ENCODE measurements around the gene KNDC1.
"Not testable (repeated sequence)": the region's sequence is repeated elsewhere in the genome, so short reads cannot be mapped to it uniquely, and the experiment has no call there.

KNDC1 gene

GRCh38 chr10:133129859-133130495 lies 30.0 kb upstream of the KNDC1 start:
- H2AFZ ChIP-seq (ENCODE audit: low read depth, low read length), result no peak overlapping the region
- no peak overlapping the region for H3K4me3 ChIP-seq (ENCODE audit: low read length)
- H3K9me3 ChIP-seq (ENCODE audit: low read length), result peaks cover 5% of the 10 kb centered on the region
- H3K36me3 ChIP-seq (ENCODE audit: insufficient read depth, low read length), result no peaks in the 10 kb centered on the region
- H3K4me1 ChIP-seq (ENCODE audit: insufficient read depth, low read length), result peaks cover 4% of the 10 kb centered on the region
- H3K27me3 ChIP-seq (ENCODE audit: insufficient read depth, low read length), result peaks cover 8% of the 10 kb centered on the region

DNA sequence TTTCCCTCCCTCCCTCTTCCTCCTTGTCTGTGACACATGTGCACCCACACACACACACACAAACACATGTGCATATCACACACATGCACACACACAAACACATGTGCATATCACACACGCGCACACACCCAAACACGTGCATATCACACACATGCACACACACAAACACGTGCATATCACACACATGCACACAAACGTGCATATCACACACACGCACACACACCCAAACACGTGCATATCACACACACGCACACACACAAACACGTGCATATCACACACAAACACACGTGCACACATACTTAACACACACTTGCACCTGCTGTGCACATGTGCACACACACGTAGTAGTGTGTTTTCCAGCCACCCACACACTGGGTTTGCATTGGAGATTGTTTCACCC lies 29.4 kb upstream of the KNDC1 start:
- H2AFZ ChIP-seq (ENCODE audit: low read depth, low read length), result no peak overlapping the region
- H3K4me1 ChIP-seq (ENCODE audit: insufficient read depth, low read length), result peaks cover 4% of the 10 kb centered on the region
- H3K27me3 ChIP-seq (ENCODE audit: insufficient read depth, low read length), result peaks cover 8% of the 10 kb centered on the region
- no peak overlapping the region for H3K4me3 ChIP-seq (ENCODE audit: low read length)
- no peaks in the 10 kb centered on the region for H3K36me3 ChIP-seq (ENCODE audit: insufficient read depth, low read length)
- peaks cover 5% of the 10 kb centered on the region for H3K9me3 ChIP-seq (ENCODE audit: low read length)

DNA sequence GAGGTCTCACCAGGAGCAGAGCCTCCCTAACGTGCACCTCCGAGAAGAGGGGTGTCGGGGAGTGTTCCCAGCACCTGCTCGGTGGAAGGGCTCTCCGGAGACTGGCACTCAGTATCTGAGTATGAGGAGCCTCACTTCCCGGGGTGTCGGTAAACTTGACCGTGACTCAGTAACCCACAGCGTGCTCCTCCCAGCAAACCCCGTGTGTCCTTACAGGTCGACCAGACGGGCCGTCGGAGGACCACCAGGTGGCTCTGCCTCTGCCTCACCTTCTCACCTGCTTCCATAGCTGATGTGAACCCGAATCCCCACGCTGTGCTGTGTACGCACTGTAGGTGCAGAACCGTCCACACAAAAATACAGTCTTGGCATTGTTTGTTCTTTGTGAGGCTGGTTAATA lies 29.0 kb upstream of the KNDC1 start:
- H3K4me1 ChIP-seq (ENCODE audit: insufficient read depth, low read length), result peaks cover 4% of the 10 kb centered on the region
- no peaks in the 10 kb centered on the region for H3K36me3 ChIP-seq (ENCODE audit: insufficient read depth, low read length)
- H2AFZ ChIP-seq (ENCODE audit: low read depth, low read length), result no peak overlapping the region
- H3K4me3 ChIP-seq (ENCODE audit: low read length), result no peak overlapping the region
- H3K27me3 ChIP-seq (ENCODE audit: insufficient read depth, low read length), result peaks cover 8% of the 10 kb centered on the region
- H3K9me3 ChIP-seq (ENCODE audit: low read length), result peaks cover 5% of the 10 kb centered on the region

- no peak overlapping the region for H2AFZ ChIP-seq (ENCODE audit: low read depth, low read length)
- H3K27me3 ChIP-seq (ENCODE audit: insufficient read depth, low read length), result peaks cover 8% of the 10 kb centered on the region
- no peaks in the 10 kb centered on the region for H3K36me3 ChIP-seq (ENCODE audit: insufficient read depth, low read length)
- H3K4me3 ChIP-seq (ENCODE audit: low read length), result no peak overlapping the region
- peaks cover 5% of the 10 kb centered on the region for H3K9me3 ChIP-seq (ENCODE audit: low read length)
- peaks cover 4% of the 10 kb centered on the region for H3K4me1 ChIP-seq (ENCODE audit: insufficient read depth, low read length)
Observed at GRCh38 chr10:133131734-133132472, 28.1 kb upstream of the KNDC1 start.

- Histone ChIP-seq H2AFZ (ENCODE audit: low read depth, low read length) (no peak overlapping the region), H3K4me1 (ENCODE audit: insufficient read depth, low read length) (peaks cover 4% of the 10 kb centered on the region), H3K27me3 (ENCODE audit: insufficient read depth, low read length) (peaks cover 8% of the 10 kb centered on the region), H3K36me3 (ENCODE audit: insufficient read depth, low read length) (no peaks in the 10 kb centered on the region), H3K4me3 (ENCODE audit: low read length) (no peak overlapping the region), H3K9me3 (ENCODE audit: low read length) (peaks cover 5% of the 10 kb centered on the region)
Observed at GRCh38 chr10:133132473-133133291, 27.3 kb upstream of the KNDC1 start.

- Histone ChIP-seq H3K4me1 (ENCODE audit: insufficient read depth, low read length) (peaks cover 4% of the 10 kb centered on the region), H3K27me3 (ENCODE audit: insufficient read depth, low read length) (peaks cover 8% of the 10 kb centered on the region), H3K4me3 (ENCODE audit: low read length) (no peak overlapping the region), H3K9me3 (ENCODE audit: low read length) (no peaks in the 10 kb centered on the region), H3K36me3 (ENCODE audit: insufficient read depth, low read length) (no peaks in the 10 kb centered on the region), H2AFZ (ENCODE audit: low read depth, low read length) (no peak overlapping the region)
Observed at GRCh38 chr10:133133471-133134231, 26.4 kb upstream of the KNDC1 start.

DNA sequence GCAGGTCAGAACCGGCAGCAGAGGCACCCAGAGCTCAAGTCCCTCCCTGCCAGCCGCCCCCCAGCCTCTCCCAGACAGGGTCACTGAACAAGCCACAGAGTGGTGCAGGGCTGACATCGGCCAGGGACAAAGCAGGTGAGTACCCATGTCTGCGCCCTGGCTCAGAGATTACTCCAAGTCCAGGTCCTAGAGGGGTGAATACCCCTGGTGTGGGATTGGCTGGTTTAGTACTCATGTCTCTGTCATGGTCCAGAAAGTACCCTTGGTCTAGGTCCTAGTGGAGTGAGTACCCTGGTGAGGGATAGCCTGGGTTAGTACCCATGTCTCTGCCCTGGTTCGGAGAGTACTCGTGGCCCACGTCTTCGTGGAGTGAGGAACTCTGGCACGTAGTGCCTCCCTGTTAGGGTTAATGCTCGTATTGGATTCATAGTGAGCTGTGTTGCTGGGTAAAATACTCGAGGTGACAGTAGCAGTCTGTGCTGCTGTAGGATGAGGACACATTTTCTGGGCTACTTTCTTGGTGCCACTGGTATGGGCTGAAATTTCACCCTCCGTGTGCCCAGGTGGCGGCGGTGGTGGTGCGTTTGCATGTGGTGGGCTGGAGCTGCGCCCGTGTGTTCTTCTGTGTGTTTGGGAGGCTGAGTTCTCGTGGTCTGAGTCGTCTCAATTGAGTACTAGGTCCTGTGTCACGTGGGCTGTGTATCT lies 25.5 kb upstream of the KNDC1 start:
- no peak overlapping the region for H3K4me3 ChIP-seq (ENCODE audit: low read length)
- H3K4me1 ChIP-seq (ENCODE audit: insufficient read depth, low read length), result peaks cover 5% of the 10 kb centered on the region
- no peaks in the 10 kb centered on the region for H3K9me3 ChIP-seq (ENCODE audit: low read length)
- H3K36me3 ChIP-seq (ENCODE audit: insufficient read depth, low read length), result no peaks in the 10 kb centered on the region
- peaks cover 8% of the 10 kb centered on the region for H3K27me3 ChIP-seq (ENCODE audit: insufficient read depth, low read length)
- no peak overlapping the region for H2AFZ ChIP-seq (ENCODE audit: low read depth, low read length)

DNA sequence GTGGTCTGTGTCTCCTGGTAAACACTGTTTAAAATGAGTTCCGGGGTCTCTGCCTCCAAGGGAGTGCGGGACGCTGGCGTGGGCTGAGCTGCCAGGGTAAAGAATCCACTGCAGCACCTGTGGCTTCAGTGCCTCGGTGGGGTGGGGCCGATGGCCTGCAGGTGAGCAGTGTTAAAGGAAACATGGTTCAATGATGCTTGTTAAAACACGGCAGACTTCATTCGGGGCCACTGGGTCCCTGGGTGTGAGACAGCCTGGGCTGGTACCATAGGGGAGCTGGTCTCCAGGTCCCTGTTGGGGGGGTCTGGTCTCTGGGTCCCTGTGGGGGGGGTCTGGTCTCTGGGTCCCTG lies 24.9 kb upstream of the KNDC1 start:
- Histone ChIP-seq H3K27me3 (ENCODE audit: insufficient read depth, low read length) (peaks cover 8% of the 10 kb centered on the region), H3K4me3 (ENCODE audit: low read length) (no peak overlapping the region), H3K36me3 (ENCODE audit: insufficient read depth, low read length) (no peaks in the 10 kb centered on the region), H3K9me3 (ENCODE audit: low read length) (no peaks in the 10 kb centered on the region), H3K4me1 (ENCODE audit: insufficient read depth, low read length) (peaks cover 2% of the 10 kb centered on the region), H2AFZ (ENCODE audit: low read depth, low read length) (no peak overlapping the region)

- H3K9me3 ChIP-seq (ENCODE audit: low read length); H2AFZ ChIP-seq (ENCODE audit: low read depth, low read length); H3K27me3 ChIP-seq (ENCODE audit: insufficient read depth, low read length); H3K36me3 ChIP-seq (ENCODE audit: insufficient read depth, low read length); H3K4me3 ChIP-seq (ENCODE audit: low read length): not testable (repeated sequence)
- H3K4me1 ChIP-seq (ENCODE audit: insufficient read depth, low read length), result peaks cover 15% of the 10 kb centered on the region
Observed at GRCh38 chr10:133137486-133138145, 22.4 kb upstream of the KNDC1 start.

- Histone ChIP-seq H3K36me3 (ENCODE audit: insufficient read depth, low read length) (no peaks in the 10 kb centered on the region), H3K9me3 (ENCODE audit: low read length) (no peaks in the 10 kb centered on the region), H3K4me1 (ENCODE audit: insufficient read depth, low read length) (peaks cover 30% of the 10 kb centered on the region), H3K4me3 (ENCODE audit: low read length) (no peak overlapping the region), H3K27me3 (ENCODE audit: insufficient read depth, low read length) (peaks cover 4% of the 10 kb centered on the region), H2AFZ (ENCODE audit: low read depth, low read length) (no peak overlapping the region)
Observed at GRCh38 chr10:133139551-133140065, 20.4 kb upstream of the KNDC1 start.

DNA sequence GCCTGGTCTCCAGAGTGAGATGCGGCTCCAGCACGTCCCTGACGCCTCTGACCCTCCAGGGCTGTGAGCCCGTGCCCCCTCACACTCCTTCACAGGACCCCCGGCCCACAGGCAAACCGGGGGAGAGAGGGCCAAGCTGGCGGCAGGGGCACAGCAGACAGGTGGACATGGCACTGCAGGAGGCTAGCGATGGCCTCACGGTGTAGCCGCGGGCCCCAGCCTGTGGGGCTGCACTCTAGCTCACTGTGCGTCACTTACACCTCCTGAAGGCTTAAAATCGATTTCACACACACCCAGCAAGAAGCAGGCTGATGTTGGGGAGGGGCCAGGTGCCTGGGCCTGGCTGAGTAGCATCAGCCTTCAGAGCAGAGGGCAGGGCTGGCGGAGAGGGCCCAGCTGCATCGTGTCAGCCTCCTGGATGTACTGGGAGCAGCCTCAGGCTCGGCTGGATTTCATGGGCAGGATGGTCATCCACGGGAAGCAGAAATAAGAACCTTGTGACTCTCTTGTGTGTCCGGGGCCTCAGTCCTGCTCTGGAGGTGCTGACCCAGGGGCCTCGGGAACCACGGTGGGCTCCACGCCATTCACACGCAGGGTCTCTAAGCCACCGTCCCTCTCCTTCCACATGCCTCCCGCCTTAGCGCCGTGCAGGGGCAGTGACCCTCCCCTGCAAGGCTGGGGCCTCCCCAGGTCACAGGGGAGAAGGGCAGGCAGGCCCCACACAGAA lies 19.4 kb upstream of the KNDC1 start:
- Histone ChIP-seq H2AFZ (ENCODE audit: low read depth, low read length) (no peak overlapping the region), H3K9me3 (ENCODE audit: low read length) (no peaks in the 10 kb centered on the region), H3K4me1 (ENCODE audit: insufficient read depth, low read length) (peaks cover 33% of the 10 kb centered on the region), H3K27me3 (ENCODE audit: insufficient read depth, low read length) (peaks cover 4% of the 10 kb centered on the region), H3K36me3 (ENCODE audit: insufficient read depth, low read length) (no peaks in the 10 kb centered on the region), H3K4me3 (ENCODE audit: low read length) (no peak overlapping the region)
